A549 (cell line): ENCODE results near the gene CCDC83. TPM values are rescaled to one million over a fixed set of nuclear protein-coding genes. Genes with fewer than 3 reads are reported as not detected.

Experiments
- ATAC-seq, 2 experiments: fragments of 200-7000 bp in 1 of 2; fragments of >200 bp in 1 of 2; cut with Nextera tagmentation in 1 of 2; cut with Tn5 transposase in 1 of 2; 3 replicates each; pipeline versions ENCODE4 v1.8.0 to v1.9.1; 2018 to 2020; ENCODE audit warnings: mild to moderate bottlenecking in 1 of 2, moderate library complexity in 1 of 2
- CTCF ChIA-PET: fragments of 300-600 bp; sonication (Branson Sonifier 250); formaldehyde crosslinking; extraction: SDS; loops from one replicate; lab custom pipeline; 2021; ENCODE audit warnings: antibody characterized with exemption, inconsistent platforms; lab: Yijun Ruan, JAX
- POLR2A ChIA-PET: fragments of 350-600 bp; formaldehyde crosslinking; extraction: SDS; loops from one replicate; lab custom pipeline; 2021; ENCODE audit warnings: antibody characterized with exemption, inconsistent platforms; lab: Yijun Ruan, JAX
- DNase-seq, 2 experiments: peaks; one replicate each; pipeline versions ENCODE4 v3.0.0 to v3.0.0-alpha.2; 2011 to 2016; ENCODE audit warnings: low read depth in 1 of 2, low spot score in 1 of 2
- FAIRE-seq: peaks from 2 replicates; lab custom pipeline; 2011; peaks lifted over from hg19 to GRCh38; lab: Jason Lieb, UNC
- H3K27ac ChIP-seq, 2 experiments: fragments of >200 bp; sonication (Bioruptor Twin); formaldehyde crosslinking; 3 replicates each; pipeline ENCODE4 v1.5.1; 2016 to 2017
- H3K4me1 ChIP-seq: fragments of >200 bp; sonication (Bioruptor Twin); formaldehyde crosslinking; 3 replicates; pipeline ENCODE4 v1.6.1; 2016
- H3K4me2 ChIP-seq: fragments of >200 bp; sonication (Bioruptor Twin); formaldehyde crosslinking; 3 replicates; pipeline ENCODE4 v1.6.1; 2016
- H3K4me3 ChIP-seq: fragments of >200 bp; sonication (Bioruptor Twin); formaldehyde crosslinking; 3 replicates; pipeline ENCODE4 v1.5.1; 2016
- H3K9me3 ChIP-seq: fragments of >200 bp; sonication (Bioruptor Twin); formaldehyde crosslinking; 3 replicates; pipeline ENCODE4 v1.6.1; 2016
- BHLHE40 ChIP-seq: IDR thresholded peaks from 2 replicates; pipeline ENCODE4 v1.6.1; 2012; ENCODE audit warnings: low read depth, low read length, inconsistent platforms
- CBX8 ChIP-seq: fragments of 200-600 bp; sonication (generic); IDR thresholded peaks from 2 replicates; pipeline ENCODE4 v1.6.1; 2016
- CHD2 ChIP-seq: fragments of 150-350 bp; IDR thresholded peaks from 2 replicates; pipeline ENCODE4 v1.6.1; 2014; ENCODE audit warnings: low read length; ENCODE audit not compliant: partially characterized antibody
- EHF ChIP-seq: fragments of 250-450 bp; sonication (Bioruptor Pico); IDR thresholded peaks from 2 replicates; pipeline ENCODE4 v1.5.0; 2020; ENCODE audit warnings: mild to moderate bottlenecking
- ESRRA ChIP-seq: fragments of 150-350 bp; IDR thresholded peaks from 2 replicates; pipeline ENCODE4 v1.6.1; 2014; ENCODE audit warnings: mild to moderate bottlenecking, low read length, borderline replicate concordance
- FOXS1 ChIP-seq: fragments of 250-450 bp; sonication (Bioruptor Pico); IDR thresholded peaks from 2 replicates; pipeline ENCODE4 v1.5.0; 2020; ENCODE audit warnings: mild to moderate bottlenecking, moderate library complexity
- GATA3 ChIP-seq: IDR thresholded peaks from 2 replicates; pipeline ENCODE4 v1.6.1; 2012; ENCODE audit warnings: borderline replicate concordance
- HDAC2 ChIP-seq: fragments of 200-600 bp; sonication (generic); IDR thresholded peaks from 2 replicates; pipeline ENCODE4 v1.6.1; 2016
- HEYL ChIP-seq: fragments of 250-450 bp; sonication (Bioruptor Pico); IDR thresholded peaks from 2 replicates; pipeline ENCODE4 v1.8.0; 2021; ENCODE audit warnings: mild to moderate bottlenecking, moderate library complexity
- HMGXB4 ChIP-seq: fragments of 250-450 bp; sonication (Bioruptor Pico); IDR thresholded peaks from 2 replicates; pipeline ENCODE4 v1.5.0; 2021; ENCODE audit warnings: mild to moderate bottlenecking, moderate library complexity, borderline replicate concordance
- HOXB13 ChIP-seq: fragments of 250-450 bp; sonication (Bioruptor Pico); IDR thresholded peaks from 2 replicates; pipeline ENCODE4 v1.5.0; 2020; ENCODE audit warnings: low read depth, mild to moderate bottlenecking, moderate library complexity
- JUNB ChIP-seq: fragments of >200 bp; sonication (Bioruptor Twin); formaldehyde crosslinking; IDR thresholded peaks from 2 replicates; pipeline ENCODE4 v1.6.1; 2016
- MAZ ChIP-seq: fragments of 150-350 bp; IDR thresholded peaks from 2 replicates; pipeline ENCODE4 v1.6.1; 2014; ENCODE audit warnings: antibody characterized with exemption, low read depth, low read length, borderline replicate concordance
- MYC ChIP-seq: IDR thresholded peaks from 2 replicates; pipeline ENCODE4 v1.6.1; 2012; ENCODE audit warnings: mild to moderate bottlenecking, inconsistent platforms, low read length, improper control_type of control experiment, borderline replicate concordance
- NFE2L2 ChIP-seq: fragments of 150-350 bp; conservative IDR thresholded peaks from 2 replicates; pipeline ENCODE4 v1.6.1; 2014; ENCODE audit warnings: low read length
- NPAS2 ChIP-seq: fragments of 250-450 bp; sonication (Bioruptor Pico); IDR thresholded peaks from 2 replicates; pipeline ENCODE4 v1.8.0; 2022; ENCODE audit warnings: mild to moderate bottlenecking, moderate library complexity, borderline replicate concordance
- NR3C1 ChIP-seq: fragments of >200 bp; sonication (Bioruptor Twin); formaldehyde crosslinking; IDR thresholded peaks from 3 replicates; pipeline ENCODE4 v1.6.1; 2017
- POLR2A ChIP-seq: IDR thresholded peaks from 2 replicates; pipeline ENCODE4 v1.6.1; 2012; ENCODE audit warnings: mild to moderate bottlenecking, low read length
- POLR2AphosphoS2 ChIP-seq: conservative IDR thresholded peaks from 2 replicates; pipeline ENCODE4 v1.6.1; 2012; ENCODE audit warnings: low read length, improper control_type of control experiment, inconsistent platforms
- RAD21 ChIP-seq, 2 experiments: fragments of >200 bp in 1 of 2; sonication (Bioruptor Twin) in 1 of 2; formaldehyde crosslinking in 1 of 2; IDR thresholded peaks in 1 of 2; conservative IDR thresholded peaks in 1 of 2; 2 replicates in 1 of 2; 3 replicates in 1 of 2; pipeline ENCODE4 v1.6.1; 2012 to 2018; ENCODE audit warnings: inconsistent platforms in 1 of 2
- RCOR1 ChIP-seq: fragments of 150-350 bp; IDR thresholded peaks from 2 replicates; pipeline ENCODE4 v1.6.1; 2014; ENCODE audit warnings: antibody characterized with exemption, low read length, low read depth
- SMC3 ChIP-seq: fragments of >200 bp; sonication (Bioruptor Twin); formaldehyde crosslinking; IDR thresholded peaks from 3 replicates; pipeline ENCODE4 v1.6.1; 2018; ENCODE audit warnings: inconsistent platforms
- TFCP2L1 ChIP-seq: fragments of 250-450 bp; sonication (Bioruptor Pico); IDR thresholded peaks from 2 replicates; pipeline ENCODE4 v1.5.0; 2021; ENCODE audit warnings: mild to moderate bottlenecking
- ZNF302 ChIP-seq: fragments of 250-450 bp; sonication (Bioruptor Pico); IDR thresholded peaks from 2 replicates; pipeline ENCODE4 v1.9.0; 2021; ENCODE audit warnings: inconsistent platforms, mild to moderate bottlenecking, moderate library complexity
- WGBS: methylation state at CpG from one replicate; pipeline ENCODE4 v1.1.6; 2017; ENCODE audit errors: missing lambda C conversion rate; 5-methylcytosine and 5-hydroxymethylcytosine counted together
- polyA plus RNA-seq, 4 experiments: library from polyadenylated mRNA; depleted of rRNA in 3 of 4; stranded (reverse); fragments of >200 nt; fragmentation: RNase III in 1 of 4; extraction: RNeasy Plus Mini Kit Qiagen cat#74134 plus additional on column Dnase treatment in 1 of 4; gene quantifications; 2 replicates in 3 of 4; 3 replicates in 1 of 4; pipeline ENCODE4 v1.2.3, GENCODE V29; 2011 to 2017
- TF ChIP-seq, protein P1 (sequence below): fragments of 450-650 bp; IDR thresholded peaks from 2 replicates; pipeline ENCODE4 v1.6.1; 2014; ENCODE audit warnings: antibody characterized with exemption

CCDC83 gene
- polyA plus RNA-seq, 2 of the 4 experiments (the other 2 are of a cell fraction): not detected

GRCh38 chr11:85955531-85955930 lies 100.3 kb downstream of the CCDC83 start (continued):
- TF ChIP-seq RCOR1: no peak
- no peak for TF ChIP-seq JUNB
- TF ChIP-seq EHF: no peak
- no peak for TF ChIP-seq HEYL (CRISPR knock-in tag)

GRCh38 chr11:85960678-85961077 lies 105.5 kb downstream of the CCDC83 start:
- Histone ChIP-seq H3K4me1 (peaks cover under 1% of the 10 kb centered on the region; the same call in 1 of the 3 replicates), H3K9me3 (no peaks in the 10 kb centered on the region), H3K4me2 (no peak overlapping the region), H3K27ac (no peak overlapping the region), H3K4me3 (no peak overlapping the region)
- TF ChIP-seq HOXB13 (CRISPR knock-in tag) (no peak), NFE2L2 (no peak), CBX8 (no peak), BHLHE40 (no peak), ZNF302 (CRISPR knock-in tag) (no peak), JUNB (no peak)
- ATAC-seq (no peak), DNase-seq (no peak), FAIRE-seq (no peak)
- ChIA-PET CTCF (interaction anchor here (1.4 kb wide), 1 partner anchor 67 kb away, joined by 3 read pairs; no protein-coding TSS in a partner anchor), POLR2A (no interaction called here)
- WGBS: 76% methylated on average over 3 of the region's 3 CpGs

DNA sequence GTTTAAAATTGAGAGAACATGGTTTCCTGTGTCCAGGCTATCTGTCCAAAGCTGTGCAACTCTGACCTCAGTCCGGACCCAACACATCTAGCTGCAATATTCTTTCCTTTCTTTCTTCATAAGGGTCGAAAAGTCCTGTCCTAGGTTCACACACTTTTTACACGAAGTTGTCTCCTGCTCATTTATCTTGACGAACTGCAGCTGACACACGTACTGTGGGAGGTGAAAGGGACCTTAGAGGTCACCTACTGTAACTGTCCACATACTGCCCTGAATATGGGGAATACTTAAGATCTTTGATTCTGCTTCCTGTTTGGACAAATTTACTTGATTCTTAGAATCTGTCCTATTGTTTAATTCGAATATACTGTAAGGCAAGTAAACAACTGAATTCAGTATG lies 105.9 kb downstream of the CCDC83 start:
- TF ChIP-seq MAZ (no peak), HEYL (CRISPR knock-in tag) (no peak), POLR2A (no peak), RAD21 (conservative IDR thresholded peaks at IDR 0.05 in 1 of 2, IDR thresholded peaks at IDR 0.05 in 1 of 2) (no peak), NPAS2 (CRISPR knock-in tag) (no peak), ESRRA (no peak), HDAC2 (no peak), NFE2L2 (no peak), NR3C1 (no peak), ZNF302 (CRISPR knock-in tag) (no peak), HMGXB4 (CRISPR knock-in tag) (no peak), TFCP2L1 (CRISPR knock-in tag) (no peak), FOXS1 (CRISPR knock-in tag) (no peak), BHLHE40 (no peak), SMC3 (no peak)
- TF ChIP-seq, protein P1, sequence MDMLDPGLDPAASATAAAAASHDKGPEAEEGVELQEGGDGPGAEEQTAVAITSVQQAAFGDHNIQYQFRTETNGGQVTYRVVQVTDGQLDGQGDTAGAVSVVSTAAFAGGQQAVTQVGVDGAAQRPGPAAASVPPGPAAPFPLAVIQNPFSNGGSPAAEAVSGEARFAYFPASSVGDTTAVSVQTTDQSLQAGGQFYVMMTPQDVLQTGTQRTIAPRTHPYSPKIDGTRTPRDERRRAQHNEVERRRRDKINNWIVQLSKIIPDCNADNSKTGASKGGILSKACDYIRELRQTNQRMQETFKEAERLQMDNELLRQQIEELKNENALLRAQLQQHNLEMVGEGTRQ: no peak
- H3K4me3 ChIP-seq: no peak overlapping the region
- H3K27ac ChIP-seq: no peak overlapping the region
- ChIA-PET CTCF (interaction anchor here (0.9 to 1.4 kb wide), 2 partner anchors 67 to 90 kb away, joined by 3 read pairs; no protein-coding TSS in a partner anchor), POLR2A (interaction anchor here (0.7 kb wide), 1 partner anchor 296 kb away, joined by 3 read pairs; the partner anchor contains the start of gene CREBZF)
- no peaks in the 10 kb centered on the region for H3K9me3 ChIP-seq
- 67% methylated on average over 6 of the region's 6 CpGs for WGBS
- no peak overlapping the region for H3K4me2 ChIP-seq
- FAIRE-seq (no peak), ATAC-seq (no peak), DNase-seq (no peak)
- no peaks in the 10 kb centered on the region; the same call in 2 of the 3 replicates for H3K4me1 ChIP-seq

DNA sequence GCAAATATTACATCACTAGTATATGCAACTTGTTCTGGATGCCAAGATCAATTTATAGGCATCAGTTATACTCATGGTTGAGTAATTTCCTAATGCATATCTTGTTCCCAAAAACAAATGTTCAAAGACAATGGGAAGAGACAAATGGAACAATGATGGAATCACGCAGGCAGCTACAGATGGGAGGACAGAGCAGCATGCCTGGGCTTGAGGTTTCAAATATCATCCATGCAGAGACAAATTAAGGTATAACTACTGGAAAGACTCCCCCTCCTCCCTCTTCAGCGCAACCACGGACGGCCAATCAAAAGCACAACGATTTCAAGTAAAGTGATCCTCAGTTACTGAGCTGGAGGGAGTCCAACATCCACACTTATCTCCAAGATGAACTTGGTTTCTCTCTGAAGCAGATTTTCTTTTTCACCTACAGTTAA lies 106.8 kb downstream of the CCDC83 start:
- H3K4me1 ChIP-seq: no peaks in the 10 kb centered on the region
- no peak overlapping the region for H3K4me2 ChIP-seq
- DNase-seq (no peak), ATAC-seq (no peak), FAIRE-seq (no peak)
- H3K9me3 ChIP-seq: no peaks in the 10 kb centered on the region
- ChIA-PET POLR2A (interaction anchor here (0.7 kb wide), 1 partner anchor 297 kb away, joined by 3 read pairs; the partner anchor contains the start of gene CREBZF), CTCF (interaction anchor here (0.9 to 1.4 kb wide), 3 partner anchors 66 to 90 kb away, joined by 3 to 4 read pairs (median 3); no protein-coding TSS in a partner anchor)
- WGBS: 73% methylated on average over 5 of the region's 5 CpGs
- no peak overlapping the region for H3K4me3 ChIP-seq
- TF ChIP-seq GATA3 (no peak), CHD2 (no peak), MYC (no peak), POLR2AphosphoS2 (no peak), ZNF302 (CRISPR knock-in tag) (no peak)
- no peak overlapping the region for H3K27ac ChIP-seq
